ENCODE results near the gene AHDC1.

The AHDC1 gene

DNA sequence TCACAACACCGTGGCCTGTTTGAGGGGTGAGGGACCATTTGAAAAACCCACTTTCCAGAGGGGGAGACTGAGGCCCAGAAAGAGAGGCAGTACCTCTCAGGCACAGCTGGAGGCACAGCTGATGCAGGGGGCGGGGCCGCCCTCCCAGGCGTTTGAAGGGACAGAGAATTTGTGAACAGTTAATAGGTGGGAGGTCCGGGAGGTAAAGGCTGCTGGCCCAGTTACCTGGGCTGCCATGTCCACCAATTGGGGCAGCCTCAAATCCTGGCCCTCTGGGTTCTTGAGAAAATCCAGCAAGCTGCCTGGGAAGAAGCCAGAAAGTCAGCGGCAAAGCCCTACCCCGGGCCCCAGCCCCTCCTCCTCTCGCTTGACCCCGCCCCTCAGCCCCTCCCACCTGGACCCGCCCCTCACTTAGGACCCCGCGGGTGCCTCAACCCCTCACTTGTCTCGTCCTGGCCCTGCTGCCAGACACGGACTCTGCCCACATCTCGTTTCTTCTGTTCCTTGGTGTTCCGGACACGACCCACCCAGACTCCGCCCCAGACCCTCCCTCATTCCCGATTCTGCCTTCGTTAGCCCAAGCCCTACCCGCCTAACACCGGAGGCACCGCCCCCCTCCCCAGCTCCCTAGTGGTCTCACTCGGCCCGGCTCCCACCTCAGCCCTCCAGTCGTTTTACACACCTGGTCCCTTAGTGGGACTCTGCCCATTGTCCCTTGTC lies 10.8 kb upstream of the AHDC1 start:
- DNase-seq, result no peak

DNA sequence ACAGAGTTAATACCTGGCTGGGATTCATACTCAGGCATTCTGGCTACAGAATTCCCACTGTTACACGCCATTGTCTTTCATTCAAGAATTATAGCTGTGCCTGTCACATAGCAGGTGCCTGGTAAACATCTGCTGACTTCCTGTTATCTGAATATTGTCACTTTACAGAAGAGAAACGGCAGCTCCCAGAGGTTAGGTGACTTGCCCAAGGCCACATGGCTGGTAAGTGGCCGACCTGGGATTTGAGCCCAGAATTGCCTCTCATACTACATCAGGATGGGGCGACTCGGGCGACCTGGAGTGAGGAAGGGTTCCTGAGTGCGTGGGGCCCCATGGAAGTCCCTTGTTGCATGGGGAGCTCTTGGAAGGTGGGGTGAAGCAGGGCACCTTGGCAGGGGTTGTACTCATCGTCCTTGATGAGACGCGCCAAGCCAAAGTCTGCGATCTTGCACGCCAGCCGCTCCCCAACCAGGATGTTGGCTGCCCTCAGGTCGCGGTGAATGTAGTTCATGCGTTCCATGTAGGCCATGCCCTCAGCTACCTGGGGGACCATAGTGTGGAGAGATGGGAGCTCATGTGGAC lies 10.2 kb upstream of the AHDC1 start:
- DNase-seq, result no peak

DNA sequence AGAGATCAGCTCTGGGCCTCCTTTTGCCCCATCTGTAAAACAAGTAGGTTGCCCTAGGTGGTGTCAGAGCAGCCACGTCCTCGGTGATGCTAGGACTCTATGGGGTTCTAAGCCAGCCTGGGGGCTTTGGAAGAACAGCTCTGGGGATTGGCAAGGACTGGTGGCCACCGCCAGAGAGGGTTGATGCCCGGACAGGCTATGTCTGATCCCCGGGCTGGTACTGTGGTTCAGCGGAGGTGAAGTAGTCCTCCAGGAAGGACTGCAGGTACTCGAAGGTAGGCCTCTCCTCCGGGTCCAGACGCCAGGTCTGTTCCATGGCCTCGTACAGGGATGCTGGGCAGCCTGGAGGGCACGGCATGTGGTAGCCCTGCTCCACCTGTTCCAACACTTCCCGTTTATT lies 8.8 kb upstream of the AHDC1 start:
- DNase-seq, result no peak

GRCh38 chr1:27611450-27611849 lies 7.5 kb upstream of the AHDC1 start:
- DNase-seq, result no peak

DNA sequence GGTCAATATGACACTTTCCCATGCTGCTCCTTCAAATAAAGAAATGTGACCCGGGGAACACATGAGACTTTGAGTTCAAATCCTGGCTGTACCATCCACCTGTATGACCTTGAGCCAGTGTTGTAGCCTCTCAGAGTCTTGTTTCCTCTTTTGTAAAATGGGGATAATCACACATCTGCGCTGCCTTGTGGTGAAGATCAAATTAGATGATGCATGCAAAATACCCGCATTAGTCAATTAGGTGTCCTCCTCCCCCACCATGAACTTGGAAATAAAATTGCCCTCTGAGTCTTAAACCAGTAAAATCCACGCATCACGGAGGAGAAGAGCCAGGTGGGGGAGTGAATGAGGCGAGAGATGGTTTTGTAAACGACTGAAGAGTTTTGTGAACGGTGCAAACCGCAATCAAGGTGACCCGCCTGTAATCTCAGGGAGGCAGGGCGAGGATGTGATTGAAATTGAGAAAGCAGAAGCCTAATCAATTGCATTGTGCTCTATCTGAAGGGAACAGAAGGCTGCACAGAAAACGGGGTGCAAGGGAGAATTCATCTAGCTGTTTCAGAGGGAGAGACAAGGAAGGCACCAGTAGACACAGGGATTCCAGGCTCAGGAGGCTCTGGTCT lies 5.8 kb upstream of the AHDC1 start:
- DNase-seq, result no peak

- DNase-seq, result no peak
Observed at GRCh38 chr1:27609210-27609555, 5.2 kb upstream of the AHDC1 start.

GRCh38 chr1:27607239-27607804 lies 3.4 kb upstream of the AHDC1 start:
- DNase-seq, result no peak

- DNase-seq, result no peak
Observed at GRCh38 chr1:27606708-27607238, 2.8 kb upstream of the AHDC1 start.

DNA sequence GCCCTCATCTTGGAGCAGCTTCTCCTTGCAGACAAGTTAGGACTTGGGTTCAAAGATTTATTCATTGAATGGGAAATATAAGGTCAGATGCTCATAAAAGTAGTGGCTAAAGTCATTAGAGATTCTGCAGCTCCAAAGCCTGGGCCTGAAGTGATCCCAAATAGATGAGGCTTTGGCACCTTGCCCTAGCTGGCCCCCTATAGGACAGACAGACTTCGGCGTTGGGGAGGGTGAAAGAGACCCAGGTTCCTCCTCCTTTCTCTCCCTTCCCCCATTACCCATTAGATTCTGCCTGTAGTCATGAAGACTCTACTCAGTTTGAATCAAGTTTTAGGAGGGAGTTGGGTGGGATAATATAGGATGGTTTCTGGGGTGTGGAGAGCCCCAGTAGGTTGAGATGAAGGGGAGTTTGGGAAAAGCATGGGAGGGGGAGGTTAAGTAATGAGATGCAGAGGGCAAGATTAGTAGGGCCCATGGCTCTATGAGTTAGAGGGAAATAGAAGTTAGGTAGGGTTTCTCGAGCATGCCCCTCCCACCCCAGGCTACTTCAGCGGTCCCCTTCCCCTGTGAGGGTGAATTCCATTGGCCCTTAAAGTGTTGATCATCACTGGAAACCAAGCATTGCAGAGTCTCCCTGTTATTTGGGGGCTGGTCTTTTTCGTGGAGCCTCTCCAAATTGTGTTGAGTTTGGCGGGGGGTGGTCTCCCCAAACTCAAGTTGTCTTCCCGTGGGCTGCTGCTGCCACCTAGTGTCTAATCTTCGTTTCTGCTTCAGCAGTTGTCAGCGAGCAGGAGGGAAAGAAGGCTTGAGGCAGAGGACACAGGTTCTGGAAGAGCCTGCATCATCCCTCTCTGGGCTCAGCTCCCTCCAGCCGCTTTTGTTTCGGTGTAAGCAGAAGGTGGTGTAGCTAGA lies 2.1 kb upstream of the AHDC1 start:
- DNase-seq, result peak; percentile 54

DNA sequence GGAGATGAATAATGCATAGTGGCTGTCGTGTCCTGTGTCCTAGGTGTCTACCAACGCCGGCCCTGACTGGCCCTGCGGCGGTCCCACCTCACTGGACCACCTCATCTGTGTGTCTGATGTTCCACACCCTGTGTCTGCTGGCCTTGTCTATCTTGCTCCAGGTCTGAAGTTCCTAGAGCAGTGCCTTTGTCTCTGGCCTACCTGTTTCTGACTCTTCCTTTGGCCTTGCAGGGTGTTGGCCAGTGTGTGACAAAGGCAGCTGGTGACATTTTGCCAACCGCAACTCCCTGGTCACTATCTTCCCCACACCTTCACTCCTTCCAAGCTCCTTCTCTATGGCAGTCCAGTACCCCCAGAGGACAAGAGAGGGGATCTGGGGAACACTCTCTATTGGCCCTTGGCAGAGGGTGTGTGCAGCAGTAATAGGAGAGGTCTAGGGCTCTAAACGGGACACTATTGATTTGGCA lies 1.4 kb upstream of the AHDC1 start:
- DNase-seq, result no peak

- no peak for DNase-seq
Observed at GRCh38 chr1:27604579-27605299, 795 bp upstream of the AHDC1 start.

DNA sequence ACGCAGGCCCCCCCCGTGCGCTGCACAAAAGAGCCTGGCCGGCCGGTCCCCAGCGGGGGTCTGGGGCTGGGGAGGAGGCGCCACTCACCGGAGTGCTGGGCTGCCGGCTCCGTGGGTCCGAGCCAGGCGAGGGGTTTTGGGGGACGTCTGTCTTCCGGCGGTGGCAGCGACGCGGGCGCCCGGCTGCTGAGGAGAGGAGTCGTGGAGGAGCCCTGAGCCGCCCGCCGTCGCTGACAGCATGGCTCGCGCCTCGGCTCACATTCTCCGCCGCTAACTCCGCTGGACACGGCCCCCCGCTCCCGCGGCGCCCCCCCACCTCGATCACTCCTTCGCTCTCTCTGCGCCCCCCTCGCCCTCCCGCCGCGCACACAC lies 649 bp downstream of the AHDC1 start:
- DNase-seq, result no peak

- peak; percentile 29 for DNase-seq
Observed at GRCh38 chr1:27602462-27603308, 1.3 kb downstream of the AHDC1 start.

GRCh38 chr1:27601771-27602461 lies 2.0 kb downstream of the AHDC1 start:
- no peak for DNase-seq

DNA sequence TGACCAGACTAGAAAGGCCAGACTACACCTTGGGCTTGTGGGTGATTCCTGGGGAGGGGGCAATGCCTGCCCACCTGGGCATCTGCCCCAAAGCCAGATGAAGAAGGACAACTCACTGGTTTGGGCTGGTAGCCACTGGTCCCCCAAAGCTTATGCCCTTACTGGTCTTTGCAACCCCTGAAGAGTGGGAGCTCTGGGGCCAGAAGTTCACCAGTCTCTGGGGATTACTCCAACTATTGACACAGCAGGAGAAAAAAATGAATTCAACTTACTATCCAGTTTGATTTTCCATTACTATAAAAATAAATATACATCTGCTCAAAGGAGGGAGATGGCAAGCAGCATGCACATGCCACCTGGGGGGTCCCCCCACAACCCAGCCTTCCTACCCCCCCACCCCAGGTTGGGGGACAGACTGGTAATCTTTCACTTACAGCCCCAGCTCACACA lies 2.6 kb downstream of the AHDC1 start:
- no peak for DNase-seq

- no peak for DNase-seq
Observed at GRCh38 chr1:27600498-27601175, 3.3 kb downstream of the AHDC1 start.

DNA sequence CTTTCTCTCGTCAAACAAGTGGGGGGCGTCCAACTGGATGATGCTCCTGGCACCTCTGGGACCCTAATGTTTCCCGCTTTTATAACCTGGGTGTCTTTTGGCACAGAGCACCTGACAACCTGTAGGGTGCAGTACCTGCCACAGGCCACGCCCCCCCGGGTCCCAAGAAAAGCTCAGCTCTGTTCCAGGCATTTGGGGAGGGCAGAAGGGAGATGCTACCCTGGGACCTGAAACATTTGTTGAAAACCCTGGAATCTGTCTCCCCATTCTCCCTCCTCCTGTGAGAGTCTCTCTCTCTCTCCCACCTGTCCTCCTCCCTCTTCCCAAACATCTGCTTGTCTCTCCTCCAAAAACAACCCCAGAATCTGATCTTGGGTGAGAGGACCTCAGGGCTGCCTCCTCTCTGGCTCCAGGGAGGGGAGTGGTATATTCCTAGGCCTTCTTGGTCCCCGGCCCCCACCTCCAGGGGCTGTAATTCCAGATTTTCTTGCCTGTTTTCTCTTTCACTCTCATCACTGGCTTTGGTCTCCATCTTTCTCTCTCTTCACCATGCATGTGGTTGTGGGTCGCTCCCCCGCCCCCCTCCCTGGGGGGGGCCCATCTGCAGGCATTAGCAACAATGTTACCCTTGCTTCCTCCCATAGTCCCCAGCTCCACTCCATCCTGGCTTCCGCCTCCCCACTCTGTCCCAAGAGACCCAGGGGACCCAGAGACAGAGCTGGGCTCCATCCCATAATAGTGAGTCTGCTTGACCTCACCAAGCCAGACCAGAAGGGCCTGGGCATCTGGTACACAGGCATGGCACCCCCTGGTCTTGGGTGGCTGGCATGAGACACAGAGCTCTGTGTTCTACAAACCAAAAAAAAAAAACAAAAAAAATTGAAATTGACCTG lies 4.1 kb downstream of the AHDC1 start:
- DNase-seq, result no peak

- no peak for DNase-seq
Observed at GRCh38 chr1:27598902-27599528, 4.9 kb downstream of the AHDC1 start.
